OCI-LY7 (cell line): Measurements from ENCODE around the gene GNMT. TPM values are rescaled to one million over a fixed set of nuclear protein-coding genes. Genes with fewer than 3 reads are reported as not detected.

ENCODE experiments used
- BruUV-seq: library from RNA; stranded (reverse); fragments of 400-500 nt; replicated peaks from 2 replicates; lab custom pipeline; 2021; lab: Mats Ljungman, UMichigan
- CTCF ChIA-PET: fragments of 300-600 bp; sonication (Branson Sonifier 250); formaldehyde crosslinking; loops from one replicate; lab custom pipeline; 2022; ENCODE audit warnings: antibody characterized with exemption; ENCODE audit not compliant: unreplicated experiment; lab: Charles Lee
- POLR2A ChIA-PET: fragments of 300-600 bp; sonication (Branson Sonifier 250); formaldehyde crosslinking; loops from one replicate; lab custom pipeline; 2022; ENCODE audit warnings: antibody characterized with exemption; lab: Charles Lee
- DNase-seq: peaks from one replicate; pipeline ENCODE4 v3.0.0-alpha.2; 2015; ENCODE audit warnings: low spot score
- H2AFZ ChIP-seq: fragments of 200-600 bp; sonication (generic), shearing (Covaris generic); 2 replicates; pipeline ENCODE4 v1.6.1; 2014; ENCODE audit warnings: mild to moderate bottlenecking, antibody characterized with exemption, low read length, moderate library complexity
- H3K27ac ChIP-seq: fragments of 200-600 bp; sonication (generic); 2 replicates; pipeline ENCODE4 v1.5.1; 2014; ENCODE audit warnings: mixed run types, low read depth, mild to moderate bottlenecking, moderate library complexity, low read length, inconsistent platforms; ENCODE audit not compliant: poor library complexity, severe bottlenecking
- H3K36me3 ChIP-seq: fragments of 200-600 bp; sonication (generic); 2 replicates; pipeline ENCODE4 v1.6.1; 2014; ENCODE audit warnings: mild to moderate bottlenecking, antibody characterized with exemption, low read length, moderate library complexity, mixed read lengths; ENCODE audit not compliant: insufficient read depth
- H3K4me1 ChIP-seq: fragments of 200-600 bp; sonication (generic); 2 replicates; pipeline ENCODE4 v1.5.1; 2014; ENCODE audit warnings: mild to moderate bottlenecking, low read length; ENCODE audit not compliant: insufficient read depth, poor library complexity, severe bottlenecking
- H3K4me2 ChIP-seq: fragments of 200-600 bp; sonication (generic); 2 replicates; pipeline ENCODE4 v1.6.1; 2014; ENCODE audit warnings: mild to moderate bottlenecking, low read length
- H3K4me3 ChIP-seq: fragments of 200-600 bp; sonication (generic); 2 replicates; pipeline ENCODE4 v1.5.1; 2014; ENCODE audit warnings: mild to moderate bottlenecking, low read depth, low read length; ENCODE audit not compliant: poor library complexity, severe bottlenecking
- H3K79me2 ChIP-seq: fragments of 200-600 bp; sonication (generic); 2 replicates; pipeline ENCODE4 v1.6.1; 2016; ENCODE audit warnings: low read depth, mild to moderate bottlenecking, low read length, moderate library complexity, mixed read lengths; ENCODE audit not compliant: insufficient read depth
- H3K9me2 ChIP-seq: fragments of 200-600 bp; sonication (generic); 2 replicates; pipeline ENCODE4 v1.6.1; 2016; ENCODE audit warnings: mild to moderate bottlenecking, low read length, mixed read lengths; ENCODE audit not compliant: insufficient read depth
- H3K9me3 ChIP-seq: fragments of 200-600 bp; sonication (generic); 2 replicates; pipeline ENCODE4 v1.6.1; 2014; ENCODE audit warnings: mild to moderate bottlenecking, mixed run types, low read length, mixed read lengths
- H4K20me1 ChIP-seq: fragments of 200-600 bp; sonication (generic); 2 replicates; pipeline ENCODE4 v1.6.1; 2014; ENCODE audit warnings: mild to moderate bottlenecking, antibody characterized with exemption, low read length, moderate library complexity, mixed read lengths; ENCODE audit not compliant: insufficient read depth
- CTCF ChIP-seq: fragments of 200-600 bp; sonication (generic); conservative IDR thresholded peaks from 2 replicates; pipeline ENCODE4 v1.5.1; 2014; ENCODE audit warnings: mild to moderate bottlenecking, antibody characterized with exemption, low read length, moderate library complexity, mixed read lengths
- EZH2phosphoT487 ChIP-seq: fragments of 200-600 bp; sonication (generic); IDR thresholded peaks from 2 replicates; pipeline ENCODE4 v1.6.1; 2018; ENCODE audit warnings: low read depth, borderline replicate concordance, mild to moderate bottlenecking, mixed run types, antibody characterized with exemption, low read length, moderate library complexity, mixed read lengths
- intact Hi-C: fragments of 100-400 bp; cut with micrococcal nuclease; formaldehyde crosslinking; loops from one replicate; pipeline ENCODE4 v1.10.0; 2022; ENCODE audit not compliant: unreplicated experiment
- total RNA-seq, 2 experiments: library from RNA; depleted of rRNA in 1 of 2; stranded (reverse); fragments of >200 nt in 1 of 2; shearing (Covaris generic) in 1 of 2; gene quantifications; 2 replicates each; pipeline ENCODE4 v1.2.3, GENCODE V29; 2014 to 2022

Gene GNMT
- total RNA-seq, 2 experiments from 2014 or later = 1.7 TPM

GRCh38 chr6:43013097-43013842 lies 52.7 kb downstream of the GNMT start:
- DNase-seq = peak; percentile 29
- H3K79me2 ChIP-seq = peaks cover 30% of the 10 kb centered on the region
- peaks cover 35% of the 10 kb centered on the region for H3K4me1 ChIP-seq
- ChIA-PET CTCF (interaction anchor here (1.0 kb wide), 2 partner anchors 28 to 34 kb away, joined by 3 read pairs; partner anchors contain the start of gene PEX6), POLR2A (interaction anchor here (0.6 to 1.6 kb wide), 9 partner anchors 10 to 542 kb away, joined by 3 to 10 read pairs (median 4); partner anchors contain the start of genes CNPY3, KLC4, MRPL2 and PPP2R5D)
- peak overlapping the region; percentile 99 for H3K4me2 ChIP-seq
- no peaks in the 10 kb centered on the region for H3K9me2 ChIP-seq
- no TSS peak for BruUV-seq
- H3K9me3 ChIP-seq = no peaks in the 10 kb centered on the region
- peak overlapping the region; percentile 86 for H3K4me3 ChIP-seq
- no peak for TF ChIP-seq EZH2phosphoT487
- TF ChIP-seq CTCF = no peak
- H2AFZ ChIP-seq = peak overlapping the region; percentile 69
- H3K36me3 ChIP-seq = peaks cover 51% of the 10 kb centered on the region; the same call in 1 of the 2 replicates
- intact Hi-C loops = no loop called here
- H3K27ac ChIP-seq = peak overlapping the region; percentile 37
- no peaks in the 10 kb centered on the region for H4K20me1 ChIP-seq

Other genes starting within 250 kb of the GNMT start
- not detected in 2 replicates for gene PRPH2, start 238.2 kb upstream of the GNMT start, total RNA-seq (2014; rRNA removed; shearing (Covaris generic))
- not detected in 2 replicates for gene PRPH2, start 238.2 kb upstream of the GNMT start, total RNA-seq (2022)
- gene TBCC, start 214.7 kb upstream of the GNMT start, total RNA-seq (2014; rRNA removed; shearing (Covaris generic)) = 118 and 136 TPM in 2 replicates
- gene TBCC, start 214.7 kb upstream of the GNMT start, total RNA-seq (2022) = 69.2 and 78.0 TPM in 2 replicates
- 8.0 and 10.3 TPM in 2 replicates for gene BICRAL, start 178.7 kb upstream of the GNMT start, total RNA-seq (2014; rRNA removed; shearing (Covaris generic))
- 25.7 and 27.8 TPM in 2 replicates for gene BICRAL, start 178.7 kb upstream of the GNMT start, total RNA-seq (2022)
- gene RPL7L1, start 81.1 kb upstream of the GNMT start, total RNA-seq (2014; rRNA removed; shearing (Covaris generic)) = 83.2 and 101 TPM in 2 replicates
- gene RPL7L1, start 81.1 kb upstream of the GNMT start, total RNA-seq (2022) = 109 and 123 TPM in 2 replicates
- 0.72 and 0.85 TPM in 2 replicates for gene PTCRA, start 44.7 kb upstream of the GNMT start, total RNA-seq (2014; rRNA removed; shearing (Covaris generic))
- gene PTCRA, start 44.7 kb upstream of the GNMT start, total RNA-seq (2022) = 0.91 TPM in 1 of 2 replicates, not detected in the other
- gene CNPY3, start 31.3 kb upstream of the GNMT start, total RNA-seq (2014; rRNA removed; shearing (Covaris generic)) = 64.7 and 69.3 TPM in 2 replicates
- 70.5 and 77.2 TPM in 2 replicates for gene CNPY3, start 31.3 kb upstream of the GNMT start, total RNA-seq (2022)
- 24.7 and 26.3 TPM in 2 replicates for gene PEX6, start 18.4 kb downstream of the GNMT start, total RNA-seq (2014; rRNA removed; shearing (Covaris generic))
- gene PEX6, start 18.4 kb downstream of the GNMT start, total RNA-seq (2022) = 22.4 and 23.8 TPM in 2 replicates
- 29.1 and 35.0 TPM in 2 replicates for gene PPP2R5D, start 23.8 kb downstream of the GNMT start, total RNA-seq (2014; rRNA removed; shearing (Covaris generic))
- 35.6 and 39.5 TPM in 2 replicates for gene PPP2R5D, start 23.8 kb downstream of the GNMT start, total RNA-seq (2022)
- 70.7 and 76.0 TPM in 2 replicates for gene MEA1, start 53.2 kb downstream of the GNMT start, total RNA-seq (2014; rRNA removed; shearing (Covaris generic))
- 59.1 and 67.9 TPM in 2 replicates for gene MEA1, start 53.2 kb downstream of the GNMT start, total RNA-seq (2022)
- gene KLHDC3, start 53.5 kb downstream of the GNMT start, total RNA-seq (2014; rRNA removed; shearing (Covaris generic)) = 78.6 and 89.9 TPM in 2 replicates
- gene KLHDC3, start 53.5 kb downstream of the GNMT start, total RNA-seq (2022) = 91.4 and 99.6 TPM in 2 replicates
- 61.1 and 72.6 TPM in 2 replicates for gene RRP36, start 60.9 kb downstream of the GNMT start, total RNA-seq (2014; rRNA removed; shearing (Covaris generic))
- 66.7 and 75.9 TPM in 2 replicates for gene RRP36, start 60.9 kb downstream of the GNMT start, total RNA-seq (2022)
- gene CUL7, start 93.1 kb downstream of the GNMT start, total RNA-seq (2014; rRNA removed; shearing (Covaris generic)) = 14.1 and 16.9 TPM in 2 replicates
- 14.9 and 18.6 TPM in 2 replicates for gene CUL7, start 93.1 kb downstream of the GNMT start, total RNA-seq (2022)
- gene MRPL2, start 98.7 kb downstream of the GNMT start, total RNA-seq (2014; rRNA removed; shearing (Covaris generic)) = 25.8 and 31.8 TPM in 2 replicates
- 76.9 and 81.7 TPM in 2 replicates for gene MRPL2, start 98.7 kb downstream of the GNMT start, total RNA-seq (2022)
- 15.0 and 16.4 TPM in 2 replicates for gene KLC4, start 98.9 kb downstream of the GNMT start, total RNA-seq (2014; rRNA removed; shearing (Covaris generic))
- 22.5 and 25.2 TPM in 2 replicates for gene KLC4, start 98.9 kb downstream of the GNMT start, total RNA-seq (2022)
- 12.7 and 18.5 TPM in 2 replicates for gene PTK7, start 115.6 kb downstream of the GNMT start, total RNA-seq (2014; rRNA removed; shearing (Covaris generic))
- 12.0 and 13.0 TPM in 2 replicates for gene PTK7, start 115.6 kb downstream of the GNMT start, total RNA-seq (2022)
- 17.6 and 22.8 TPM in 2 replicates for gene SRF, start 210.5 kb downstream of the GNMT start, total RNA-seq (2014; rRNA removed; shearing (Covaris generic))
- 23.1 and 24.2 TPM in 2 replicates for gene SRF, start 210.5 kb downstream of the GNMT start, total RNA-seq (2022)
- gene CUL9, start 221.4 kb downstream of the GNMT start, total RNA-seq (2014; rRNA removed; shearing (Covaris generic)) = 27.4 and 37.0 TPM in 2 replicates
- gene CUL9, start 221.4 kb downstream of the GNMT start, total RNA-seq (2022) = 31.1 and 32.9 TPM in 2 replicates